GM19324 (cell line): Measurements from ENCODE around the gene SMPD2.

ENCODE experiments used
- ATAC-seq: cut with Tn5 transposase; IDR thresholded peaks from one replicate; pipeline ENCODE4 v1.9.1; 2021; ENCODE audit warnings: mild to moderate bottlenecking, moderate library complexity; ENCODE audit not compliant: unreplicated experiment, low FRiP score

The SMPD2 gene

GRCh38 chr6:109440331-109441068, at the start of gene SMPD2, which contains the start of gene PPIL6:
SMPD2 (plus strand) TSS chr6:109440724; CDS start chr6:109441122, 398 bp downstream.
PPIL6 (minus strand) TSS chr6:109440628; CDS start chr6:109440590, 38 bp downstream.
- ATAC-seq = peak; percentile 91

- no peak for ATAC-seq
Observed at GRCh38 chr6:109393157-109393885, 47.2 kb upstream of the SMPD2 start.

GRCh38 chr6:109393886-109394281, 46.6 kb upstream of the SMPD2 start:
- ATAC-seq = no peak

GRCh38 chr6:109396046-109396718, 44.3 kb upstream of the SMPD2 start:
- ATAC-seq = no peak

GRCh38 chr6:109397020-109397419, 43.5 kb upstream of the SMPD2 start:
- no peak for ATAC-seq

GRCh38 chr6:109406196-109406595, 34.3 kb upstream of the SMPD2 start:
- ATAC-seq = no peak

GRCh38 chr6:109411034-109411433, 29.5 kb upstream of the SMPD2 start:
- ATAC-seq = no peak

- no peak for ATAC-seq
Observed at GRCh38 chr6:109417646-109418045, 22.9 kb upstream of the SMPD2 start.

GRCh38 chr6:109420751-109421150, 19.8 kb upstream of the SMPD2 start:
- no peak for ATAC-seq

- no peak for ATAC-seq
Observed at GRCh38 chr6:109421184-109421583, 19.3 kb upstream of the SMPD2 start.

- ATAC-seq = no peak
Observed at GRCh38 chr6:109424946-109425345, 15.6 kb upstream of the SMPD2 start.

GRCh38 chr6:109428889-109429477, 11.5 kb upstream of the SMPD2 start:
- ATAC-seq = no peak

- ATAC-seq = no peak
Observed at GRCh38 chr6:109429496-109429895, 11.0 kb upstream of the SMPD2 start.

GRCh38 chr6:109434456-109434855, 6.1 kb upstream of the SMPD2 start:
- ATAC-seq = no peak

GRCh38 chr6:109436041-109436440, 4.5 kb upstream of the SMPD2 start:
- no peak for ATAC-seq

GRCh38 chr6:109441069-109441816, 719 bp downstream of the SMPD2 start:
- ATAC-seq = peak; percentile 3

GRCh38 chr6:109442393-109442924, 1.9 kb downstream of the SMPD2 start:
- no peak for ATAC-seq

- ATAC-seq = no peak
Observed at GRCh38 chr6:109443425-109443950, 3.0 kb downstream of the SMPD2 start.

- ATAC-seq = no peak
Observed at GRCh38 chr6:109445382-109445781, 4.9 kb downstream of the SMPD2 start.

GRCh38 chr6:109446072-109446471, 5.5 kb downstream of the SMPD2 start:
- no peak for ATAC-seq
